CD4-positive, alpha-beta T cell treated with Interleukin-17A for 1 hour (primary cell): Measurements from ENCODE around the gene CRTAP.
"Not testable (repeated sequence)": the region's sequence is repeated elsewhere in the genome, so short reads cannot be mapped to it uniquely, and the experiment has no call there.

Experiments
- DNase-seq: peaks from one replicate; pipeline ENCODE4 v3.0.0-alpha.2; 2020

CRTAP gene

GRCh38 chr3:33181641-33182040 is 67.8 kb downstream of the CRTAP start:
- not testable (repeated sequence) for DNase-seq

- no peak for DNase-seq
Measured at GRCh38 chr3:33184863-33185262, 71.0 kb downstream of the CRTAP start.

- DNase-seq: no peak
Measured at GRCh38 chr3:33186524-33187367, 72.9 kb downstream of the CRTAP start.

- no peak for DNase-seq
Measured at GRCh38 chr3:33187368-33187634, 73.5 kb downstream of the CRTAP start.

- DNase-seq: no peak
Measured at GRCh38 chr3:33194303-33194702, 80.5 kb downstream of the CRTAP start.

GRCh38 chr3:33196538-33196937 is 82.7 kb downstream of the CRTAP start:
- DNase-seq: no peak
